ENCODE measurements around the gene YOD1. TPM values are rescaled to one million over a fixed set of nuclear protein-coding genes. Genes with fewer than 3 reads are reported as not detected.

The YOD1 gene
- polyA plus RNA-seq (2013, experiment 1 of 2): 5.0 TPM
- polyA plus RNA-seq (2013, experiment 2 of 2): 4.9 TPM

- WGBS (ENCODE audit: extremely low coverage, insufficient coverage, low lambda C conversion rate): no CpG with 5 or more reads among the region's 15 CpGs
- Histone ChIP-seq H3K23ac (ENCODE audit: low read length) (no peak within 1 kb of the TSS), H3K79me2 (ENCODE audit: control insufficient read depth, insufficient read depth, low read length) (peaks cover 23% of the 10 kb centered on the region), H3K9ac (ENCODE audit: low read length) (peak within 1 kb of the TSS; percentile 92), H3K18ac (ENCODE audit: low read length) (peak within 1 kb of the TSS; percentile 64), H3K56ac (ENCODE audit: low read length) (peak within 1 kb of the TSS; percentile 93), H3K27ac (ENCODE audit: low read depth, low read length) (peak within 1 kb of the TSS; percentile 87), H3K4me1 (ENCODE audit: control insufficient read depth, low read depth, low read length) (no peaks in the 10 kb centered on the region), H3K27me3 (ENCODE audit: insufficient read depth, low read length, poor library complexity) (no peaks in the 10 kb centered on the region), H4K5ac (ENCODE audit: low read length) (peak within 1 kb of the TSS; percentile 28), H3K4me2 (ENCODE audit: low read length) (peak within 1 kb of the TSS; percentile 59), H3K4ac (ENCODE audit: low read depth, low read length) (peak within 1 kb of the TSS; percentile 28), H3K36me3 (ENCODE audit: control insufficient read depth, insufficient read depth, low read length) (peaks cover 3% of the 10 kb centered on the region), H2BK5ac (ENCODE audit: low read length) (no peak within 1 kb of the TSS), H3K79me1 (ENCODE audit: low read length) (peaks cover 3% of the 10 kb centered on the region), H3K4me3 (ENCODE audit: low read length) (peak within 1 kb of the TSS; percentile 75), H2BK120ac (ENCODE audit: low read depth, low read length) (no peak within 1 kb of the TSS), H4K8ac (ENCODE audit: low read depth, low read length) (no peak within 1 kb of the TSS), H2AK5ac (ENCODE audit: low read length) (no peak within 1 kb of the TSS), H2BK15ac (replicated peaks; ENCODE audit: low read depth) (no peak within 1 kb of the TSS)
- peak; percentile 21 for DNase-seq
Observed at GRCh38 chr1:207051191-207051943, at the start of gene YOD1. TSS of gene YOD1 (minus strand) at chr1:207051208. CDS start at chr1:207051030, 178 bp downstream.

GRCh38 chr1:207097871-207098324 lies 46.9 kb upstream of the YOD1 start:
- no peak overlapping the region for H2BK120ac ChIP-seq (ENCODE audit: low read depth, low read length)
- H2BK5ac ChIP-seq (ENCODE audit: low read length): no peak overlapping the region
- no peak overlapping the region for H3K4me3 ChIP-seq (ENCODE audit: low read length)
- no peak for DNase-seq
- H3K36me3 ChIP-seq (ENCODE audit: control insufficient read depth, insufficient read depth, low read length): no peaks in the 10 kb centered on the region
- H3K23ac ChIP-seq (ENCODE audit: low read length): no peak overlapping the region
- no peak overlapping the region for H3K4ac ChIP-seq (ENCODE audit: low read depth, low read length)
- H4K8ac ChIP-seq (ENCODE audit: low read depth, low read length): no peak overlapping the region
- no peaks in the 10 kb centered on the region for H3K79me1 ChIP-seq (ENCODE audit: low read length)
- H2AK5ac ChIP-seq (ENCODE audit: low read length): no peak overlapping the region
- H3K56ac ChIP-seq (ENCODE audit: low read length): no peak overlapping the region
- no peaks in the 10 kb centered on the region for H3K79me2 ChIP-seq (ENCODE audit: control insufficient read depth, insufficient read depth, low read length)
- H4K5ac ChIP-seq (ENCODE audit: low read length): no peak overlapping the region
- no peak overlapping the region for H3K27ac ChIP-seq (ENCODE audit: low read depth, low read length)
- H3K4me1 ChIP-seq (ENCODE audit: control insufficient read depth, low read depth, low read length): no peaks in the 10 kb centered on the region
- WGBS (ENCODE audit: extremely low coverage, insufficient coverage, low lambda C conversion rate): no CpG with 5 or more reads among the region's 3 CpGs
- H3K27me3 ChIP-seq (ENCODE audit: insufficient read depth, low read length, poor library complexity): no peaks in the 10 kb centered on the region
- no peak overlapping the region for H2BK15ac ChIP-seq (replicated peaks; ENCODE audit: low read depth)
- H3K4me2 ChIP-seq (ENCODE audit: low read length): no peak overlapping the region
- no peak overlapping the region for H3K9ac ChIP-seq (ENCODE audit: low read length)
- no peak overlapping the region for H3K18ac ChIP-seq (ENCODE audit: low read length)

GRCh38 chr1:207093944-207094343 lies 42.9 kb upstream of the YOD1 start:
- Histone ChIP-seq H3K79me1 (ENCODE audit: low read length) (no peaks in the 10 kb centered on the region), H4K8ac (ENCODE audit: low read depth, low read length) (no peak overlapping the region), H2BK15ac (replicated peaks; ENCODE audit: low read depth) (no peak overlapping the region), H3K36me3 (ENCODE audit: control insufficient read depth, insufficient read depth, low read length) (no peaks in the 10 kb centered on the region), H3K4ac (ENCODE audit: low read depth, low read length) (no peak overlapping the region), H3K4me2 (ENCODE audit: low read length) (no peak overlapping the region), H2AK5ac (ENCODE audit: low read length) (no peak overlapping the region), H3K18ac (ENCODE audit: low read length) (no peak overlapping the region), H2BK5ac (ENCODE audit: low read length) (no peak overlapping the region), H3K23ac (ENCODE audit: low read length) (no peak overlapping the region), H3K27ac (ENCODE audit: low read depth, low read length) (no peak overlapping the region), H3K79me2 (ENCODE audit: control insufficient read depth, insufficient read depth, low read length) (no peaks in the 10 kb centered on the region), H4K5ac (ENCODE audit: low read length) (no peak overlapping the region), H3K9ac (ENCODE audit: low read length) (no peak overlapping the region), H3K4me1 (ENCODE audit: control insufficient read depth, low read depth, low read length) (no peaks in the 10 kb centered on the region), H3K27me3 (ENCODE audit: insufficient read depth, low read length, poor library complexity) (no peaks in the 10 kb centered on the region), H3K56ac (ENCODE audit: low read length) (no peak overlapping the region), H2BK120ac (ENCODE audit: low read depth, low read length) (no peak overlapping the region), H3K4me3 (ENCODE audit: low read length) (no peak overlapping the region)
- DNase-seq: no peak
- no CpG with 5 or more reads among the region's 2 CpGs for WGBS (ENCODE audit: extremely low coverage, insufficient coverage, low lambda C conversion rate)

- Histone ChIP-seq H3K4me3 (ENCODE audit: low read length) (no peak overlapping the region), H2BK120ac (ENCODE audit: low read depth, low read length) (no peak overlapping the region), H3K79me2 (ENCODE audit: control insufficient read depth, insufficient read depth, low read length) (no peaks in the 10 kb centered on the region), H3K4me2 (ENCODE audit: low read length) (no peak overlapping the region), H4K8ac (ENCODE audit: low read depth, low read length) (no peak overlapping the region), H2BK15ac (replicated peaks; ENCODE audit: low read depth) (no peak overlapping the region), H3K4ac (ENCODE audit: low read depth, low read length) (no peak overlapping the region), H3K27ac (ENCODE audit: low read depth, low read length) (no peak overlapping the region), H2AK5ac (ENCODE audit: low read length) (no peak overlapping the region), H2BK5ac (ENCODE audit: low read length) (no peak overlapping the region), H3K56ac (ENCODE audit: low read length) (no peak overlapping the region), H3K36me3 (ENCODE audit: control insufficient read depth, insufficient read depth, low read length) (no peaks in the 10 kb centered on the region), H3K9ac (ENCODE audit: low read length) (no peak overlapping the region), H3K23ac (ENCODE audit: low read length) (no peak overlapping the region), H3K18ac (ENCODE audit: low read length) (no peak overlapping the region), H3K27me3 (ENCODE audit: insufficient read depth, low read length, poor library complexity) (no peaks in the 10 kb centered on the region), H3K4me1 (ENCODE audit: control insufficient read depth, low read depth, low read length) (peaks cover 2% of the 10 kb centered on the region), H4K5ac (ENCODE audit: low read length) (no peak overlapping the region), H3K79me1 (ENCODE audit: low read length) (no peaks in the 10 kb centered on the region)
- DNase-seq: no peak
- no CpG with 5 or more reads among the region's 4 CpGs for whole genome bisulfite sequencing (ENCODE audit: extremely low coverage, insufficient coverage, low lambda C conversion rate)
Observed at GRCh38 chr1:207091200-207091908, 40.3 kb upstream of the YOD1 start.

GRCh38 chr1:207089627-207090355 lies 38.8 kb upstream of the YOD1 start:
- H3K56ac ChIP-seq (ENCODE audit: low read length): no peak overlapping the region
- H4K8ac ChIP-seq (ENCODE audit: low read depth, low read length): no peak overlapping the region
- H2BK5ac ChIP-seq (ENCODE audit: low read length): no peak overlapping the region
- no peaks in the 10 kb centered on the region for H3K36me3 ChIP-seq (ENCODE audit: control insufficient read depth, insufficient read depth, low read length)
- no peak overlapping the region for H2BK15ac ChIP-seq (replicated peaks; ENCODE audit: low read depth)
- no peak overlapping the region for H2AK5ac ChIP-seq (ENCODE audit: low read length)
- WGBS (ENCODE audit: extremely low coverage, insufficient coverage, low lambda C conversion rate): no CpG with 5 or more reads among the region's 17 CpGs
- no peak overlapping the region for H3K4me3 ChIP-seq (ENCODE audit: low read length)
- no peak overlapping the region for H3K4ac ChIP-seq (ENCODE audit: low read depth, low read length)
- no peak overlapping the region for H3K23ac ChIP-seq (ENCODE audit: low read length)
- no peak for DNase-seq
- no peaks in the 10 kb centered on the region for H3K27me3 ChIP-seq (ENCODE audit: insufficient read depth, low read length, poor library complexity)
- no peak overlapping the region for H3K18ac ChIP-seq (ENCODE audit: low read length)
- no peak overlapping the region for H3K9ac ChIP-seq (ENCODE audit: low read length)
- peaks cover 2% of the 10 kb centered on the region for H3K4me1 ChIP-seq (ENCODE audit: control insufficient read depth, low read depth, low read length)
- no peak overlapping the region for H3K27ac ChIP-seq (ENCODE audit: low read depth, low read length)
- no peak overlapping the region for H4K5ac ChIP-seq (ENCODE audit: low read length)
- H3K4me2 ChIP-seq (ENCODE audit: low read length): no peak overlapping the region
- H3K79me2 ChIP-seq (ENCODE audit: control insufficient read depth, insufficient read depth, low read length): no peaks in the 10 kb centered on the region
- H2BK120ac ChIP-seq (ENCODE audit: low read depth, low read length): no peak overlapping the region
- H3K79me1 ChIP-seq (ENCODE audit: low read length): no peaks in the 10 kb centered on the region

Measured in mesendoderm (in vitro differentiated cells).